Measurements from ENCODE around the gene CD247. TPM values are rescaled to one million over a fixed set of nuclear protein-coding genes. Genes with fewer than 3 reads are reported as not detected.

The CD247 gene
- total and polyA plus RNA-seq, 2 of the 4 experiments (the other 2 are of a cell fraction): not detected

GRCh38 chr1:167544447-167545093 lies 26.2 kb upstream of the CD247 start:
- Histone ChIP-seq H2AK9ac (replicated peaks; ENCODE audit: low read depth, low read length, poor library complexity) (no peak overlapping the region), H2AK5ac (ENCODE audit: low read depth, low read length) (no peak overlapping the region), H4K8ac (ENCODE audit: low read depth in 2 of 2, low read length in 2 of 2) (no peak overlapping the region), H3K4me3 (ENCODE audit: insufficient read depth, low read depth, low read length) (no peak overlapping the region), H2BK15ac (ENCODE audit: low read depth, low read length) (no peak overlapping the region), H2BK5ac (ENCODE audit: low read depth, low read length, poor library complexity, severe bottlenecking) (no peak overlapping the region), H3K9me3 (ENCODE audit: control insufficient read depth, insufficient read depth, low read length) (no peaks in the 10 kb centered on the region), H3K4me1 (ENCODE audit: control insufficient read depth, insufficient read depth, low read length) (peaks cover 3% of the 10 kb centered on the region; the same call in 1 of the 2 replicates), H3K27me3 (ENCODE audit: control insufficient read depth, insufficient read depth, low read length) (peaks cover 2% of the 10 kb centered on the region; the same call in 1 of the 2 replicates), H4K5ac (ENCODE audit: low read depth, low read length) (no peak overlapping the region), H3K23ac (ENCODE audit: low read depth, low read length) (no peak overlapping the region), H3K14ac (replicated peaks; ENCODE audit: low read depth, low read length) (no peak overlapping the region), H2BK120ac (ENCODE audit: low read depth, low read length) (no peak overlapping the region), H3K27ac (ENCODE audit: insufficient read depth, low read length) (no peak overlapping the region), H3K4me2 (ENCODE audit: low read depth, low read length) (no peak overlapping the region), H2AFZ (replicated peaks; ENCODE audit: low read length, poor library complexity) (no peak overlapping the region), H3K56ac (ENCODE audit: extremely low read depth, insufficient read depth, low read length) (no peak overlapping the region), H4K20me1 (ENCODE audit: insufficient read depth, low read length) (no peaks in the 10 kb centered on the region), H3K36me3 (ENCODE audit: control insufficient read depth, insufficient read depth, low read length) (0 out of 2 replicates have a peak, but pooled peaks cover 1% of the 10 kb centered on the region), H3K4ac (ENCODE audit: low read depth, low read length) (no peak overlapping the region), H3K9ac (ENCODE audit: low read depth, low read length) (no peak overlapping the region), H3K9me1 (ENCODE audit: insufficient read depth, low read length) (no peaks in the 10 kb centered on the region), H2BK20ac (ENCODE audit: low read depth, low read length) (no peak overlapping the region), H4K91ac (ENCODE audit: insufficient read depth, low read depth, low read length) (no peak overlapping the region), H3K18ac (ENCODE audit: low read depth, low read length) (no peak overlapping the region), H3K79me1 (ENCODE audit: low read depth in 1 of 2, low read length in 2 of 2) (no peaks in the 10 kb centered on the region)
- dilution Hi-C loops (cut with HindIII; ENCODE audit: low sequenced_read_pairs, unreplicated experiment) (no loop called here), in situ Hi-C loops (cut with MboI; ENCODE audit: low sequenced_read_pairs) (no loop called here), intact Hi-C loops (cut with micrococcal nuclease) (no loop called here)
- no peak for ATAC-seq (ENCODE audit: low read depth)
- ChIA-PET POLR2A (ENCODE audit: unreplicated experiment) (no interaction called here), CTCF (no interaction called here)
- no peak for DNase-seq
- TF ChIP-seq CEBPB (IDR thresholded peaks at IDR 0.05; ENCODE audit: low read depth, low read length) (peak; percentile 87), ELK1 (IDR thresholded peaks at IDR 0.05; ENCODE audit: borderline replicate concordance, low read depth, low read length) (no peak)
- BruUV-seq (replicated peaks): no TSS peak
- 100% methylated on average over 1 of the region's 3 CpGs; no CpG with 5 or more reads in 1 of the 2 experiments for WGBS, 2 experiments (ENCODE audit: extremely low coverage in 2 of 2, insufficient read length in 1 of 2)
